ENCODE data around the gene PDP2.

- no peak for TF ChIP-seq CTCF (IDR thresholded peaks at IDR 0.05)
- no peak for TF ChIP-seq POLR2A (IDR thresholded peaks at IDR 0.05)
Measured at GRCh38 chr16:66898933-66899309, 18.6 kb downstream of the PDP2 start.
